B cell (primary cell): Measurements from ENCODE around the gene ASIC1. TPM values are rescaled to one million over a fixed set of nuclear protein-coding genes. Genes with fewer than 3 reads are reported as not detected.

Source experiments
- ATAC-seq: fragments of 200-7000 bp; cut with Tn5 transposase; one replicate; pipeline ENCODE4 v1.10.0; 2021; ENCODE audit warnings: low read depth, mild to moderate bottlenecking, moderate number of reproducible peaks, moderate library complexity
- CTCF ChIA-PET: fragments of 350-600 bp; sonication (Branson Sonifier 250); formaldehyde crosslinking; loops from one replicate; lab custom pipeline; 2021; ENCODE audit warnings: antibody characterized with exemption, inconsistent platforms; lab: Charles Lee
- POLR2A ChIA-PET: fragments of 350-600 bp; sonication (Branson Sonifier 250); formaldehyde crosslinking; loops from one replicate; lab custom pipeline; 2021; ENCODE audit warnings: antibody characterized with exemption; lab: Charles Lee
- DNase-seq: peaks from one replicate; pipeline ENCODE4 v3.0.0; 2013
- H2AFZ ChIP-seq: 2 replicates; pipeline ENCODE4 v1.6.1; 2012; ENCODE audit warnings: mild to moderate bottlenecking, low read depth, low read length; ENCODE audit not compliant: insufficient read depth, poor library complexity, severe bottlenecking
- H3K27ac ChIP-seq, 2 donors: 1 replicate in 1 of 2; 2 replicates in 1 of 2; pipeline ENCODE4 v1.5.1; 2012 to 2013; ENCODE audit warnings: low read length in 2 of 2, mild to moderate bottlenecking in 2 of 2, moderate library complexity in 1 of 2
- H3K27me3 ChIP-seq, 4 experiments: fragments of 200-600 bp in 1 of 4; sonication (generic) in 1 of 4; replicated peaks in 1 of 4; 1 replicate in 2 of 4; 2 replicates in 2 of 4; pipeline versions ENCODE4 v1.6.1 to v1.7.0; 2013 to 2016; ENCODE audit warnings: low read length in 3 of 4, mild to moderate bottlenecking in 2 of 4, mixed read lengths in 1 of 4, moderate library complexity in 1 of 4; ENCODE audit not compliant: insufficient read depth in 4 of 4, control insufficient read depth in 3 of 4; ENCODE audit errors: control extremely low read depth in 1 of 4
- H3K36me3 ChIP-seq, 2 experiments: replicated peaks in 1 of 2; 1 replicate in 1 of 2; 2 replicates in 1 of 2; pipeline versions ENCODE4 v1.6.1 to v1.7.1; 2013; ENCODE audit warnings: low read length in 1 of 2; ENCODE audit not compliant: insufficient read depth in 2 of 2, control insufficient read depth in 1 of 2; ENCODE audit errors: control extremely low read depth in 1 of 2, extremely low read depth in 1 of 2
- H3K4me1 ChIP-seq, 2 donors: fragments of 200-600 bp in 1 of 2; sonication (generic) in 1 of 2; 1 replicate in 1 of 2; 2 replicates in 1 of 2; pipeline versions ENCODE4 v1.5.1 to v1.6.1; 2013 to 2017; ENCODE audit warnings: low read length in 2 of 2; ENCODE audit not compliant: control insufficient read depth in 2 of 2, insufficient read depth in 2 of 2
- H3K4me2 ChIP-seq: replicated peaks from 2 replicates; pipeline ENCODE3; 2012; ENCODE audit warnings: mild to moderate bottlenecking, low read depth, low read length; ENCODE audit not compliant: poor library complexity, severe bottlenecking
- H3K4me3 ChIP-seq, 5 experiments: fragments of 200-600 bp in 1 of 5; sonication (generic) in 1 of 5; 1 replicate in 3 of 5; 2 replicates in 2 of 5; pipeline versions ENCODE4 v1.5.1 to v1.7.0; 2011 to 2016; ENCODE audit warnings: low read length in 4 of 5, mild to moderate bottlenecking in 4 of 5, low read depth in 2 of 5, control low read depth in 1 of 5, moderate library complexity in 1 of 5; ENCODE audit not compliant: insufficient read depth in 1 of 5; ENCODE audit errors: control extremely low read depth in 1 of 5, extremely low read depth in 1 of 5
- H3K79me2 ChIP-seq: fragments of 200-600 bp; sonication (generic); one replicate; pipeline ENCODE4 v1.6.0; 2016; ENCODE audit warnings: low read length; ENCODE audit not compliant: control insufficient read depth, insufficient read depth
- H3K9ac ChIP-seq: fragments of 200-600 bp; sonication (generic); 2 replicates; pipeline ENCODE4 v1.6.1; 2017; ENCODE audit warnings: mild to moderate bottlenecking, low read length, moderate library complexity
- H3K9me3 ChIP-seq, 3 donors: one replicate each; pipeline versions ENCODE4 v1.6.1 to v1.7.1; 2013; ENCODE audit warnings: low read length in 2 of 3; ENCODE audit not compliant: control insufficient read depth in 2 of 3, insufficient read depth in 1 of 3; ENCODE audit errors: control extremely low read depth in 1 of 3
- H4K20me1 ChIP-seq: 2 replicates; pipeline ENCODE4 v1.6.0; 2012; ENCODE audit warnings: mild to moderate bottlenecking, low read length; ENCODE audit not compliant: insufficient read depth, control insufficient read depth, poor library complexity, severe bottlenecking
- H3K27ac Mint-ChIP-seq: one replicate; pipeline ENCODE4 v1.8.0; 2021; ENCODE audit warnings: mixed read lengths
- H3K27me3 Mint-ChIP-seq: one replicate; pipeline ENCODE4 v1.8.0; 2021; ENCODE audit warnings: mixed read lengths
- H3K4me1 Mint-ChIP-seq: one replicate; pipeline ENCODE4 v1.8.0; 2021; ENCODE audit warnings: mixed read lengths
- H3K4me3 Mint-ChIP-seq: one replicate; pipeline ENCODE4 v1.8.0; 2021; ENCODE audit warnings: mixed read lengths
- H3K9me3 Mint-ChIP-seq: one replicate; pipeline ENCODE4 v1.8.0; 2022; ENCODE audit warnings: mixed read lengths; ENCODE audit not compliant: insufficient read depth
- EZH2 ChIP-seq: IDR thresholded peaks from 2 replicates; pipeline ENCODE4 v1.6.1; 2012; ENCODE audit warnings: borderline replicate concordance, low read depth, mild to moderate bottlenecking, moderate library complexity, low read length; ENCODE audit not compliant: insufficient read depth, poor library complexity, severe bottlenecking
- WGBS: methylation state at CpG from one replicate; pipeline ENCODE4 v1.1.5; 2013; ENCODE audit warnings: missing lambda C conversion rate; ENCODE audit not compliant: insufficient coverage; 5-methylcytosine and 5-hydroxymethylcytosine counted together
- intact Hi-C: fragments of 100-400 bp; cut with micrococcal nuclease; formaldehyde crosslinking; loops from one replicate; pipeline ENCODE4 v1.10.0; 2022
- polyA plus RNA-seq: library from polyadenylated mRNA; depleted of rRNA; stranded (reverse); fragments of >200 nt; gene quantifications from 2 replicates; pipeline ENCODE4 v1.2.3, GENCODE V29; 2012
- total RNA-seq, 2 donors: library from RNA; stranded (reverse); fragments of 120-200 nt in 1 of 2; gene quantifications; 1 replicate in 1 of 2; 2 replicates in 1 of 2; pipeline versions ENCODE4 v1.2.3 to v1.2.4, GENCODE V29; 2013 to 2022
- TF ChIP-seq, protein P1 (sequence below): fragments of 200-600 bp; IDR thresholded peaks from one replicate; pipeline ENCODE4 v1.8.0; 2022; ENCODE audit warnings: antibody characterized with exemption, mild to moderate bottlenecking

The ASIC1 gene
- total and polyA plus RNA-seq, 2 donors (not counting 1 experiment from before 2014, with no cell fraction given): not detected

GRCh38 chr12:50049254-50050118 lies 7.9 kb upstream of the ASIC1 start:
- Histone ChIP-seq H2AFZ (no peak overlapping the region), H3K36me3 (no peaks in the 10 kb centered on the region), H4K20me1 (no peaks in the 10 kb centered on the region), H3K9me3 (no peaks in the 10 kb centered on the region), H3K27me3 (peaks cover 0 to 32% (median 23%) of the 10 kb centered on the region in 4 experiments), H3K4me2 (no peak overlapping the region), H3K9ac (no peak overlapping the region), H3K79me2 (no peaks in the 10 kb centered on the region), H3K4me3 (no peak overlapping the region), H3K27ac (no peak overlapping the region), H3K4me1 (peaks cover 0 to 3% of the 10 kb centered on the region in 2 donors)
- intact Hi-C loops: no loop called here
- H3K4me3 Mint-ChIP-seq: no peak overlapping the region
- H3K27me3 Mint-ChIP-seq: peaks cover 42% of the 10 kb centered on the region
- TF ChIP-seq, protein P1, sequence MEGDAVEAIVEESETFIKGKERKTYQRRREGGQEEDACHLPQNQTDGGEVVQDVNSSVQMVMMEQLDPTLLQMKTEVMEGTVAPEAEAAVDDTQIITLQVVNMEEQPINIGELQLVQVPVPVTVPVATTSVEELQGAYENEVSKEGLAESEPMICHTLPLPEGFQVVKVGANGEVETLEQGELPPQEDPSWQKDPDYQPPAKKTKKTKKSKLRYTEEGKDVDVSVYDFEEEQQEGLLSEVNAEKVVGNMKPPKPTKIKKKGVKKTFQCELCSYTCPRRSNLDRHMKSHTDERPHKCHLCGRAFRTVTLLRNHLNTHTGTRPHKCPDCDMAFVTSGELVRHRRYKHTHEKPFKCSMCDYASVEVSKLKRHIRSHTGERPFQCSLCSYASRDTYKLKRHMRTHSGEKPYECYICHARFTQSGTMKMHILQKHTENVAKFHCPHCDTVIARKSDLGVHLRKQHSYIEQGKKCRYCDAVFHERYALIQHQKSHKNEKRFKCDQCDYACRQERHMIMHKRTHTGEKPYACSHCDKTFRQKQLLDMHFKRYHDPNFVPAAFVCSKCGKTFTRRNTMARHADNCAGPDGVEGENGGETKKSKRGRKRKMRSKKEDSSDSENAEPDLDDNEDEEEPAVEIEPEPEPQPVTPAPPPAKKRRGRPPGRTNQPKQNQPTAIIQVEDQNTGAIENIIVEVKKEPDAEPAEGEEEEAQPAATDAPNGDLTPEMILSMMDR: no peak
- TF ChIP-seq EZH2: no peak
- ChIA-PET CTCF (interaction anchor here (0.7 to 1.9 kb wide), 4 partner anchors 8 to 82 kb away, joined by 3 to 10 read pairs (median 5); no protein-coding TSS in a partner anchor), POLR2A (interaction anchor here (0.7 kb wide), 1 partner anchor 25 kb away, joined by 3 read pairs; no protein-coding TSS in a partner anchor)
- DNase-seq: no peak
- peaks cover 4% of the 10 kb centered on the region for H3K4me1 Mint-ChIP-seq
- WGBS: 85% methylated on average over 3 of the region's 3 CpGs
- no peak overlapping the region for H3K27ac Mint-ChIP-seq
- no peaks in the 10 kb centered on the region for H3K9me3 Mint-ChIP-seq
- ATAC-seq: no peak

DNA sequence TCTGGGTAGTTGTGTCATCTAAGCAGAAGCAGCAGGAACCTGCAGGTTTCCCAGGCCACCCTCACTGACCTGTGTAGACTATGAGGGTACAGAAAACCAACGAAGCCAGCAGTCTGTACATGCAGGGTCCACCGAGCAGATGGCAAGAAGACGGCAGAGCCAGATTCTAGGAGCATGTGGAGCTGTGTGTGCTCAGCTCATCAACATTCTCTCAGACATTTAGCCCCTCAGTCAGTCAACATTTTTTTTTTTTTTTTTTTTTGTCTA lies 7.3 kb upstream of the ASIC1 start:
- ChIA-PET POLR2A (no interaction called here), CTCF (interaction anchor here (1.0 to 1.9 kb wide), 3 partner anchors 8 to 83 kb away, joined by 4 to 10 read pairs (median 6); no protein-coding TSS in a partner anchor)
- no peak for TF ChIP-seq EZH2
- TF ChIP-seq, protein P1: no peak
- no peak overlapping the region for H3K27ac ChIP-seq
- no peak overlapping the region for H3K4me2 ChIP-seq
- no peaks in the 10 kb centered on the region for H4K20me1 ChIP-seq
- ATAC-seq: no peak
- Mint-ChIP-seq H3K9me3 (no peaks in the 10 kb centered on the region), H3K4me1 (peaks cover 4% of the 10 kb centered on the region), H3K4me3 (no peak overlapping the region), H3K27me3 (peaks cover 42% of the 10 kb centered on the region), H3K27ac (no peak overlapping the region)
- H3K4me3 ChIP-seq: no peak overlapping the region
- peaks cover 0 to 32% (median 23%) of the 10 kb centered on the region in 4 experiments for H3K27me3 ChIP-seq
- H3K79me2 ChIP-seq: no peaks in the 10 kb centered on the region
- intact Hi-C loops: no loop called here
- no CpG with 5 or more reads among the region's 3 CpGs for WGBS
- no peaks in the 10 kb centered on the region for H3K36me3 ChIP-seq
- DNase-seq: no peak
- no peaks in the 10 kb centered on the region for H3K9me3 ChIP-seq
- H3K9ac ChIP-seq: no peak overlapping the region
- no peak overlapping the region for H2AFZ ChIP-seq
- H3K4me1 ChIP-seq: peaks cover 0 to 3% of the 10 kb centered on the region in 2 donors
